NB4 (cell line): Measurements from ENCODE around the gene MEGF8.

Experiments used
- CTCF ChIP-seq: IDR thresholded peaks from one replicate; pipeline ENCODE4 v1.5.1; 2012; ENCODE audit warnings: low read depth, low read length
- MAX ChIP-seq: IDR thresholded peaks from 2 replicates; pipeline ENCODE4 v1.6.1; 2011; ENCODE audit warnings: low read depth, low read length
- MYC ChIP-seq: IDR thresholded peaks from 2 replicates; pipeline ENCODE4 v1.6.1; 2011; ENCODE audit warnings: low read depth, low read length
- POLR2A ChIP-seq: IDR thresholded peaks from 2 replicates; pipeline ENCODE4 v1.6.1; 2011; ENCODE audit warnings: mild to moderate bottlenecking; ENCODE audit not compliant: insufficient read length; ENCODE audit errors: extremely low read depth

GRCh38 chr19:42325308-42325895 is at the start of gene MEGF8:
- TF ChIP-seq CTCF = peak; percentile 65
- TF ChIP-seq POLR2A = peak; percentile 26
- TF ChIP-seq MYC = peak; percentile 59
- peak; percentile 79 for TF ChIP-seq MAX
